Prostate gland (tissue), 2 donors: ENCODE measurements around the gene CRYBG1. TPM values are rescaled to one million over a fixed set of nuclear protein-coding genes. Genes with fewer than 3 reads are reported as not detected.
"Not testable (repeated sequence)": the region's sequence is repeated elsewhere in the genome, so short reads cannot be mapped to it uniquely, and the experiment has no call there.

ENCODE experiments used
- DNase-seq: peaks from one replicate; pipeline ENCODE4 v3.0.0-alpha.2; 2019; ENCODE audit warnings: low spot score
- H3K27ac ChIP-seq, 2 donors: fragments of 200-600 bp; sonication (generic); 2 replicates each; pipeline ENCODE4 v1.5.1; 2017 to 2019
- H3K27me3 ChIP-seq: fragments of 200-600 bp; sonication (generic); replicated peaks from 2 replicates; pipeline ENCODE4 v1.5.1; 2019; ENCODE audit not compliant: insufficient read depth
- H3K36me3 ChIP-seq, 2 donors: fragments of 200-600 bp; sonication (generic); 1 replicate in 1 of 2; 2 replicates in 1 of 2; pipeline versions ENCODE4 v1.5.1 to v1.8.1; 2017 to 2019
- H3K4me1 ChIP-seq: fragments of 200-600 bp; sonication (generic); replicated peaks from 2 replicates; pipeline ENCODE4 v1.5.1; 2019
- H3K4me3 ChIP-seq, 2 donors: fragments of 200-600 bp; sonication (generic); 2 replicates each; pipeline ENCODE4 v1.5.1; 2017 to 2019
- H3K9me3 ChIP-seq: fragments of 200-600 bp; sonication (generic); 2 replicates; pipeline ENCODE4 v1.5.1; 2017
- POLR2A ChIP-seq: fragments of 450-650 bp; IDR thresholded peaks from one replicate; pipeline ENCODE4 v1.6.1; 2016; ENCODE audit warnings: antibody characterized with exemption, mild to moderate bottlenecking
- POLR2AphosphoS5 ChIP-seq: sonication (generic); formaldehyde crosslinking; IDR thresholded peaks from one replicate; pipeline ENCODE4 v1.6.1; 2017; ENCODE audit warnings: antibody characterized with exemption
- WGBS: methylation state at CpG from one replicate; pipeline ENCODE4 v1.1.5; 2018; 5-methylcytosine and 5-hydroxymethylcytosine counted together
- intact Hi-C: fragments of 100-400 bp; cut with DNase I; formaldehyde crosslinking; loops from one replicate; pipeline ENCODE4 v1.14.2; 2022
- total RNA-seq, 2 donors: library from RNA; depleted of rRNA; stranded (reverse); fragments of >200 nt; gene quantifications; one replicate each; pipeline ENCODE4 v1.1.0, GENCODE V29; 2016
- TF ChIP-seq, protein P1 (sequence below), 4 experiments: fragments of 200-600 bp in 2 of 4; fragments of 450-650 bp in 2 of 4; sonication (generic) in 2 of 4; IDR thresholded peaks; 1 replicate in 3 of 4; 2 replicates in 1 of 4; pipeline ENCODE4 v1.5.1; 2016 to 2019; ENCODE audit warnings: antibody characterized with exemption in 4 of 4, mild to moderate bottlenecking in 2 of 4, moderate library complexity in 2 of 4

The CRYBG1 gene
- total RNA-seq, 2 donors from 2014 or later, result 39.9 to 75.4 TPM

DNA sequence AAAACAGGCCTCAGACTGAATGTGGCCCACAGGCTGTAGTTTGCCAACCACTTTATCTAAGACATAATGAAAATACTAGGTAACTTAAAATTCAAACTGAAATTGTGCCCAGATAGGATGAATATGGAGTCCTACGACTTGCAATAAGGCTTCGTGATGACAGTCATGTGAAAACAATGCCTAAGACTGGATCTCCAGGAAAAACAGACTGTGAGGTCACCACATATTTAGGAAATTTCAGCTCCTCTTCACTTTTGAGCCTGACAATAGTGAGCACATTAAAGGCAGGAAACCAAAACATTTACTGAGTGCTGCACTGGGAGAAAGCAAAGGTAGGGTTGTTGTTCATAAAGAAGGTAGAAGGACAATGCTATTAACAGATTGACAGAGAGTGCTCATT is 218.8 kb downstream of the CRYBG1 start:
- no peak for DNase-seq
- H3K9me3 ChIP-seq, result no peaks in the 10 kb centered on the region
- H3K36me3 ChIP-seq, result no peaks in the 10 kb centered on the region
- no peaks in the 10 kb centered on the region for H3K27me3 ChIP-seq
- TF ChIP-seq POLR2AphosphoS5 (no peak), POLR2A (no peak)
- TF ChIP-seq, protein P1, sequence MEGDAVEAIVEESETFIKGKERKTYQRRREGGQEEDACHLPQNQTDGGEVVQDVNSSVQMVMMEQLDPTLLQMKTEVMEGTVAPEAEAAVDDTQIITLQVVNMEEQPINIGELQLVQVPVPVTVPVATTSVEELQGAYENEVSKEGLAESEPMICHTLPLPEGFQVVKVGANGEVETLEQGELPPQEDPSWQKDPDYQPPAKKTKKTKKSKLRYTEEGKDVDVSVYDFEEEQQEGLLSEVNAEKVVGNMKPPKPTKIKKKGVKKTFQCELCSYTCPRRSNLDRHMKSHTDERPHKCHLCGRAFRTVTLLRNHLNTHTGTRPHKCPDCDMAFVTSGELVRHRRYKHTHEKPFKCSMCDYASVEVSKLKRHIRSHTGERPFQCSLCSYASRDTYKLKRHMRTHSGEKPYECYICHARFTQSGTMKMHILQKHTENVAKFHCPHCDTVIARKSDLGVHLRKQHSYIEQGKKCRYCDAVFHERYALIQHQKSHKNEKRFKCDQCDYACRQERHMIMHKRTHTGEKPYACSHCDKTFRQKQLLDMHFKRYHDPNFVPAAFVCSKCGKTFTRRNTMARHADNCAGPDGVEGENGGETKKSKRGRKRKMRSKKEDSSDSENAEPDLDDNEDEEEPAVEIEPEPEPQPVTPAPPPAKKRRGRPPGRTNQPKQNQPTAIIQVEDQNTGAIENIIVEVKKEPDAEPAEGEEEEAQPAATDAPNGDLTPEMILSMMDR (IDR thresholded peaks at IDR 0.05), result no peak
- no peaks in the 10 kb centered on the region for H3K4me1 ChIP-seq
- H3K27ac ChIP-seq, result no peak overlapping the region
- intact Hi-C loops, result no loop called here
- WGBS, result 96% methylated on average over 2 of the region's 2 CpGs
- H3K4me3 ChIP-seq, result no peak overlapping the region

DNA sequence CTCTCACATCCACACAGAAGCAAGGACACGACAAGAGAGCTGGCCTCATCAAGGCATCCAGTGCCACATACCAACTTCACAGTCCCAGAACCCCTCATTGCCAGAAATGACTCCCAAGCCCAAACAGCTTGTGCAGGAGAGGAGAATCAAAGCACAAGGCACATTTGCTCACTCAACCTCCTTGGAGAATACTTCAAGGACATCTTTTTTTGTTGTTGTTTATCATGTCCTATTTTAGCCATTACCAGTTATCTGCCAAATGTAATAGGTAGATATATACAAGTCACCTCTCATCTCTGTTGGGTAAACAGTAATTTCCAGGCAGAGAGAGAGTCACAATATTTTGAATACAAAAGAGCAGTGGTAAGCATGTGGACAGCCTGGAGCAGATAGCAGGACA is 221.0 kb downstream of the CRYBG1 start:
- Histone ChIP-seq H3K4me3 (no peak overlapping the region), H3K4me1 (no peaks in the 10 kb centered on the region), H3K27me3 (no peaks in the 10 kb centered on the region), H3K9me3 (no peaks in the 10 kb centered on the region), H3K27ac (no peak overlapping the region), H3K36me3 (no peaks in the 10 kb centered on the region)
- 85% methylated on average over 1 of the region's 1 CpG for WGBS
- intact Hi-C loops, result no loop called here
- no peak for DNase-seq
- TF ChIP-seq POLR2AphosphoS5, result no peak
- TF ChIP-seq, protein P1 (IDR thresholded peaks at IDR 0.05), result no peak
- no peak for TF ChIP-seq POLR2A

DNA sequence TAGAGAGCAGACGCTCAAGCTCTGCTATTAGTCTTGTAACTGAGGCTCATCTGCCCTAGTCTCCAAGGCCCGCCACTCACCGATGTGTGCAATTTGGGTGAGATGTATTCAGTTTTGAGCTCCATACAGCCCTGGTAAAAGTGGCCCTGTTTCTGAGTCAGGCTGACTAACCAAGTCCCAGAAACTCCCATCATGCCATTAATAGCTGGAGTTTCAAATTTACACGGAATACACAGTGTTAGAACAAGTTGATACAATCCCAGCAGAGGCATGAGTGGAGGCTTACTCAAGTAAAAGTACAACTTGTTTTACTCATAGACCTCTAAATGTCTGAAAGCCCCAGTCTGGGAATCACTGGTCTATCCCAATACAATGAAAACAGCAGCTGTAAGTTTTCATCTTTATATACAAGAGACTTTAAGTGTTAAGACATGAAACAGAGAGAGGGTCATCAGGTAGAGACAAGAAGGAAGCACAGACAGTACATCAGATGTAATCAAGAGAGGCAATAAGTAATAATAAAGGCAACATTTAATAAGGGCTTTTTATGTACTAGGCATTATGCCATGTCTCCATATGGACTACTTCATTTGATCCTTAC is 226.4 kb downstream of the CRYBG1 start:
- WGBS, result 73% methylated on average over 4 of the region's 4 CpGs
- intact Hi-C loops, result no loop called here

DNA sequence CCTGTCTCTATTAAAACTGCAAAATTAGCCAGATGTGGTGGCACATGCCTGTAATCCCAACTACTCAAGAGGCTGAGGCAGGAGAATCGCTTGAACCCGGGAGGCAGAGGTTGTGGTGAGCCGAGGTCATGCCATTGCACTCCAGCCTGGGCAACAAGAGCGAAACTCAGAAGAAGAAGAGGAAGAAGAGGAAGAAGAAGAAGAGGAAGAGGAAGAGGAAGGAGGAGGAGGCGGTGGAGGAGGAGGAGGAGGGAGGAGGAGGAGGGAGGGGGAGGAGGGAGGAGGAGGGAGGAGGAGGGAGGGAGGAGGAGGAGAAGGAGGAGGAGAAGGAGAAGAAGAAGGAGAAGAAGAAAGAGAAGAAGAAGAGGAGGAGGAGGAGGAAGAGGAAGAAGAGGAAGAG is 228.4 kb downstream of the CRYBG1 start:
- H3K27ac ChIP-seq, H3K4me1 ChIP-seq, H3K27me3 ChIP-seq, H3K36me3 ChIP-seq, H3K9me3 ChIP-seq, H3K4me3 ChIP-seq, DNase-seq, intact Hi-C loops: not testable (repeated sequence)
- WGBS, result 69% methylated on average over 4 of the region's 5 CpGs

More for the DNA sequence above, 226.4 kb downstream of the CRYBG1 start:
- H3K27me3 ChIP-seq, result no peaks in the 10 kb centered on the region
- TF ChIP-seq POLR2AphosphoS5, result no peak
- TF ChIP-seq, protein P1 (IDR thresholded peaks at IDR 0.05), result no peak
- no peak for TF ChIP-seq POLR2A
- H3K36me3 ChIP-seq, result no peaks in the 10 kb centered on the region
- H3K4me1 ChIP-seq, result no peaks in the 10 kb centered on the region
- H3K9me3 ChIP-seq, result no peaks in the 10 kb centered on the region
- no peak overlapping the region for H3K27ac ChIP-seq
- no peak for DNase-seq
- H3K4me3 ChIP-seq, result no peak overlapping the region

DNA sequence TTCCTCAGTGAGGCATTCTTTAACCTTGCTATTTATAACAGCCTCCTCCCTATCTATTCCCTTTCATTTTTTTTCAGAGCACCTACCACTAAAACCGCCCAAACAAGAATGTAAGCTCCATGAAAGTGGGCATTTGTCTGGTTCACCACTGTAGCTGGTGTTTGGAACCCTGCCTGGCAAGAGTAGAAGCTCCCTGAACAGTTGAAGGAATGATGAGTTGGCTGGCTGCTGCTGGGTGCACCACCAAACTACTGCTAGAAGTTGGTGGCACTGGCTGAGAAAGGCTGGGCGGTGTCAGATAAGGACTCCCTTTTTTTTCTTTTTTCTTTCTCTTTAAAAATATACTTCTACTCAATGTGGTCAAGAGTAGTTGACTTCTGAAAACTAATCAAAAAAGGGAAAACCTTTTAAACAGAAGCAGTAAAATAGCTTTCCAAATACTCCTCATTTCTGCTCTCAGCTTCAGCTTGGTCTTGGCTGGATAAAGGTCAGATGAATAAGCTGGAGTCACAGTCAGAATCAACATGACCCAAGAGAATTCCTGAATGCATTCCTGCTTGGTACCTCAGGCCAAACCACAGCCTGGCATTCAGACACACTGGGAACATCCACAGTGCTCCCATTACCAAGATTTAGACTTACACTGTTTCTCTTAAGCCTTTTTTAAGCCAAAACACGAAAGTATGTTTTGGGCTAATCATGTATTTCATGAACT is 230.8 kb downstream of the CRYBG1 start:
- intact Hi-C loops, result no loop called here
- no peaks in the 10 kb centered on the region for H3K36me3 ChIP-seq
- TF ChIP-seq POLR2A (no peak), POLR2AphosphoS5 (no peak)
- TF ChIP-seq, protein P1 (IDR thresholded peaks at IDR 0.05), result no peak
- no peak overlapping the region for H3K27ac ChIP-seq
- DNase-seq, result no peak
- no peaks in the 10 kb centered on the region for H3K9me3 ChIP-seq
- H3K4me3 ChIP-seq, result no peak overlapping the region
- H3K4me1 ChIP-seq, result no peaks in the 10 kb centered on the region
- 94% methylated on average over 3 of the region's 3 CpGs for WGBS
- no peaks in the 10 kb centered on the region for H3K27me3 ChIP-seq
